Thymus (tissue), 14 donors: Measurements from ENCODE around the gene C13orf42. TPM values are rescaled to one million over a fixed set of nuclear protein-coding genes. Genes with fewer than 3 reads are reported as not detected.

Source experiments
- DNase-seq, 9 donors: peaks; one replicate each; pipeline ENCODE4 v3.0.0-alpha.2; 2013; ENCODE audit warnings: low spot score in 9 of 9, low read depth in 6 of 9, missing footprints in 1 of 9
- H3K27ac ChIP-seq, 2 donors: one replicate each; pipeline ENCODE4 v1.5.1; 2013; ENCODE audit warnings: control low read depth in 1 of 2, low read depth in 1 of 2, low read length in 1 of 2, mild to moderate bottlenecking in 1 of 2, moderate library complexity in 1 of 2
- H3K27me3 ChIP-seq, 2 donors: one replicate each; pipeline ENCODE4 v1.5.1; 2013; ENCODE audit warnings: low read length in 1 of 2; ENCODE audit not compliant: control insufficient read depth in 2 of 2, insufficient read depth in 1 of 2
- H3K36me3 ChIP-seq, 2 donors: one replicate each; pipeline ENCODE4 v1.5.1; 2013; ENCODE audit warnings: low read length in 1 of 2, mild to moderate bottlenecking in 1 of 2, moderate library complexity in 1 of 2; ENCODE audit not compliant: control insufficient read depth in 2 of 2, insufficient read depth in 2 of 2
- H3K4me1 ChIP-seq, 2 donors: one replicate each; pipeline ENCODE4 v1.5.1; 2013; ENCODE audit warnings: low read length in 2 of 2; ENCODE audit not compliant: control insufficient read depth in 2 of 2, insufficient read depth in 2 of 2
- H3K4me3 ChIP-seq, 2 donors: one replicate each; pipeline ENCODE4 v1.5.1; 2013; ENCODE audit warnings: low read length in 2 of 2, control low read depth in 1 of 2, mild to moderate bottlenecking in 1 of 2
- H3K9me3 ChIP-seq, 2 donors: one replicate each; pipeline ENCODE4 v1.5.1; 2013; ENCODE audit warnings: low read length in 1 of 2, mild to moderate bottlenecking in 1 of 2; ENCODE audit not compliant: control insufficient read depth in 2 of 2, insufficient read depth in 1 of 2
- WGBS: extraction: QIAGEN DNeasy Blood & Tissue Kit; methylation state at CpG from one replicate; pipeline ENCODE4 v1.1.7; 2013; 5-methylcytosine and 5-hydroxymethylcytosine counted together
- long read RNA-seq, 10 donors: transcript quantifications; one replicate each; lab custom pipeline, GENCODE V29; 2026
- polyA plus RNA-seq: library from polyadenylated mRNA; stranded (reverse); fragments of 200-250 nt; gene quantifications from one replicate; pipeline ENCODE4 v1.2.3, GENCODE V29; 2013
- total RNA-seq: library from RNA; stranded (reverse); fragments of 120-200 nt; gene quantifications from one replicate; pipeline ENCODE4 v1.2.4, GENCODE V29; 2013
- donor health status: healthy.

The C13orf42 gene
- total RNA-seq = 0.05 TPM
- 0.05 TPM for polyA plus RNA-seq
- long read RNA-seq, donor 1 = 0 reads
- long read RNA-seq, donor 2 = 0 reads
- long read RNA-seq, donor 3 = 0 reads
- long read RNA-seq, donor 4 = 0 reads
- long read RNA-seq, donor 5 = 0 reads
- long read RNA-seq, donor 6 = 0 reads
- long read RNA-seq, donor 7 = 0 reads
- long read RNA-seq, donor 8 = 0 reads
- long read RNA-seq, donor 9 = 0 reads
- long read RNA-seq, donor 10 = 0 reads

DNA sequence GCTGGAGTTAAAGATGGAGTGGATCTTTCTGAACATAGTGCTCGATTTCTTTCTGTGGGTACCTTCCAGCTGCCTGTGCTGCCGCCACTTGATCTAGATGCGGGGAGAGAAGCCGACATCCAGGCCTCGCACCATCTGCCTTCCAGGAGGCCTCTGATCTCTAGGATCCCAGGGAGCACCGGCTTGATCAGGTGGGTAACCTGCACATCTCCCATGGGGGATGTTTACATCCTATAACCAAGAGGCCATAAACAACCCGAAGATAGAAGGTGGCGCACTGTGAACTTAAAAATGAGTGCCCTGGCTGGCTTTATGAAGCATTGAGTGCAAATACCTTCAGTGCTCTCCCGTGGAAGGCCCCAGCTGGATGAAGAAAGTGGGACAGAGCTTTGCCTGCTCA is at the start of gene C13orf42:
C13orf42 (minus strand) TSS at position 101 of the 400 bp plus-strand sequence; CDS start at position 36, 65 bp downstream.
- no peaks in the 10 kb centered on the region for H3K36me3 ChIP-seq
- H3K9me3 ChIP-seq = no peaks in the 10 kb centered on the region
- DNase-seq = no peak
- no peaks in the 10 kb centered on the region for H3K27me3 ChIP-seq
- H3K27ac ChIP-seq = no peak within 1 kb of the TSS
- no peak within 1 kb of the TSS for H3K4me3 ChIP-seq
- 97% methylated on average over 9 of the region's 9 CpGs for WGBS
- H3K4me1 ChIP-seq = no peaks in the 10 kb centered on the region

DNA sequence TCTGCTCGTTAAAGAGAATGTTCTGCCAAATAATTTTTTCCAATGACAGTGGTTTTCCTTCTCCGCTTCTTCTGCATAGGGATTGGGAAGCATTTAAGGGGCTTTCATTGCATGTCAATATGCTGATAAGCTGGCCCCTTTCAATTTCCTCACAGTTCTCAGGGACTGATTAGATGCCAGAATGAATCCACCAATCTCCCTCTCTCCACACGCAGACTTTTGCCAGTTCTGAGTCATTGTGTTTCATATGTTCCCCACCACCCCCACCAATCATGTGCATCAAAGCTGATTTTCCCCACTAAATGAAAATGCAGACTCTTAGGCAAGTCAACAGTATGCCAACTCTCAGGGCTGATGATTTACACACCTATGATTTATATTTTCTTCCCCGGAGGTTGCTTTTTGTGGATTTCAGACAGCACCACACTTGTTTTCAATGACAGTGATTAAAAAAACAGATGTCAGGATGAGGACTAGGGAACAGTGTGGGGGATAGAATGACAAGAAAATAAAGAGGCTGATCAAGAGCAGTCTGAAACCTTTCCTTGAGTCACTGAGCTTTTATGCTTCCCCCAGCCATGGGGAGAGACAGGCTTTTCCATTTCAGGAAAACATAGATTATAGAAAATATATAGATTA is 47.9 kb upstream of the C13orf42 start:
- H3K27ac ChIP-seq = no peak overlapping the region
- no peak for DNase-seq
- no peaks in the 10 kb centered on the region for H3K9me3 ChIP-seq
- WGBS = 74% methylated on average over 4 of the region's 4 CpGs
- H3K4me3 ChIP-seq = no peak overlapping the region
- H3K27me3 ChIP-seq = no peaks in the 10 kb centered on the region
- H3K4me1 ChIP-seq = no peaks in the 10 kb centered on the region
- H3K36me3 ChIP-seq = no peaks in the 10 kb centered on the region

- Histone ChIP-seq H3K27ac (no peak overlapping the region), H3K4me3 (no peak overlapping the region), H3K4me1 (no peaks in the 10 kb centered on the region), H3K36me3 (no peaks in the 10 kb centered on the region), H3K9me3 (no peaks in the 10 kb centered on the region), H3K27me3 (no peaks in the 10 kb centered on the region)
- WGBS = 98% methylated on average over 4 of the region's 4 CpGs
- no peak for DNase-seq
These were observed 47.3 kb upstream of the C13orf42 start for GRCh38 chr13:51158365-51158764.

- Histone ChIP-seq H3K4me3 (no peak overlapping the region), H3K4me1 (no peaks in the 10 kb centered on the region), H3K36me3 (no peaks in the 10 kb centered on the region), H3K27me3 (no peaks in the 10 kb centered on the region), H3K27ac (no peak overlapping the region), H3K9me3 (no peaks in the 10 kb centered on the region)
- DNase-seq = no peak
- 97% methylated on average over 3 of the region's 3 CpGs for WGBS
These were observed 45.6 kb upstream of the C13orf42 start for GRCh38 chr13:51156648-51157047.

- Histone ChIP-seq H3K36me3 (no peaks in the 10 kb centered on the region), H3K27ac (no peak overlapping the region), H3K9me3 (no peaks in the 10 kb centered on the region), H3K27me3 (no peaks in the 10 kb centered on the region), H3K4me3 (no peak overlapping the region), H3K4me1 (no peaks in the 10 kb centered on the region)
- DNase-seq = no peak
- WGBS = 95% methylated on average over 8 of the region's 8 CpGs
These were observed 44.9 kb upstream of the C13orf42 start for GRCh38 chr13:51155776-51156515.

DNA sequence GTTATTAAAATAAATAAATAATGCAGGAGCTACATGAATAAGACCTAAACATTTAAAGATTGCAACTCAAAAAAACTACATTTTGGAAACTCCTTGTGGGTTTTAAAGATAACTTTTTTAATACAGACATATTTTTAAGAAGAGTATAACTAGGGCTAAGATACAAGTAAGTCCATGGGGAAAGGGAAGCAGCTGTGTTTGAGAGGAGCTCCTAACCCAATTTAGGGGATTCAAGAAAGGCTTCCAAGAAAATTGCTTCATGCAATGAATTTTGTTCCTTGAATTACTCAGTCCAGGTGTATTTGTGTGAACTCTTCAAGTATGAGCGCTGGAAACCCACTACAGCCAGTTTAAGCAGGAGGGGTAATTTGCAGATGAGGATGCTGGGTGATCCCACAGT is 44.1 kb upstream of the C13orf42 start:
- DNase-seq = no peak
- no peaks in the 10 kb centered on the region for H3K27me3 ChIP-seq
- no peaks in the 10 kb centered on the region for H3K4me1 ChIP-seq
- no peaks in the 10 kb centered on the region for H3K9me3 ChIP-seq
- H3K4me3 ChIP-seq = no peak overlapping the region
- no peak overlapping the region for H3K27ac ChIP-seq
- WGBS = 100% methylated on average over 1 of the region's 1 CpG
- no peaks in the 10 kb centered on the region for H3K36me3 ChIP-seq

DNA sequence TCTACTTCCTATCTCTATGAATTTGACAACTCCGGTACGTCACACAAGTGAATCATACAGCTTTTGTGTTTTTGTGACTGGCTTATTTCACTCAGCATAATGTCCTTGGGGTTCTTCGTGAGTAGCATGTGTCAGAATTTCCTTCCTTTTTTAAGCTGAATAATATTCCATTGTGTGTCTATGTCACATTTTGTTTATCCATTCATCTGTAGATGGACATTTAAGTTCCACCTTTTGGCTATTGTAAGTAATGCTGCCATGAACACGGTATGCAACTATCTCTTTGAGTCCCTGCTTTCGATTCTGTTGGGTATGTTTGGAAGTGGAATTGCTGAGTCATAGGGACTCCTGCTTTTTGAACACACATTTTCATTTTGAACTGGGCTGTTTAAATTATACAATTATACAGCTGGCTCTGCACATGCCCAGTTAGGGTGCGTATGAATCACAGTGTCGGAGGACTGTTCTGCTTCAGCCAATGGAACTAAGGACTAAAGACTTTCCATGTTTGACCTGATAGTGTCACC is 43.0 kb upstream of the C13orf42 start:
- Histone ChIP-seq H3K27me3 (no peaks in the 10 kb centered on the region), H3K4me1 (no peaks in the 10 kb centered on the region), H3K4me3 (no peak overlapping the region), H3K27ac (no peak overlapping the region), H3K9me3 (no peaks in the 10 kb centered on the region), H3K36me3 (no peaks in the 10 kb centered on the region)
- DNase-seq = no peak
- WGBS = 63% methylated on average over 7 of the region's 7 CpGs

GRCh38 chr13:51153527-51153926 is 42.5 kb upstream of the C13orf42 start:
- H3K27me3 ChIP-seq = no peaks in the 10 kb centered on the region
- no peak for DNase-seq
- H3K36me3 ChIP-seq = no peaks in the 10 kb centered on the region
- H3K4me3 ChIP-seq = no peak overlapping the region
- no peak overlapping the region for H3K27ac ChIP-seq
- H3K4me1 ChIP-seq = peaks cover 0 to 4% of the 10 kb centered on the region in 2 donors
- WGBS = 96% methylated on average over 8 of the region's 8 CpGs
- no peaks in the 10 kb centered on the region for H3K9me3 ChIP-seq

GRCh38 chr13:51152701-51153100 is 41.6 kb upstream of the C13orf42 start:
- H3K4me1 ChIP-seq = peaks cover 0 to 9% of the 10 kb centered on the region in 2 donors
- H3K9me3 ChIP-seq = no peaks in the 10 kb centered on the region
- H3K27me3 ChIP-seq = no peaks in the 10 kb centered on the region
- no peak overlapping the region for H3K27ac ChIP-seq
- WGBS = 95% methylated on average over 5 of the region's 5 CpGs
- no peak for DNase-seq
- no peak overlapping the region for H3K4me3 ChIP-seq
- no peaks in the 10 kb centered on the region for H3K36me3 ChIP-seq
